A549 (cell line): ENCODE results near the gene PNPLA7.

Source experiments
- BHLHE40 ChIP-seq: IDR thresholded peaks from 2 replicates; pipeline ENCODE4 v1.6.1; 2012; ENCODE audit warnings: low read depth, low read length, inconsistent platforms
- CEBPB ChIP-seq, 2 experiments: fragments of >200 bp in 1 of 2; sonication (Bioruptor Twin) in 1 of 2; formaldehyde crosslinking in 1 of 2; IDR thresholded peaks; 2 replicates each; pipeline ENCODE4 v1.6.1; 2012 to 2016
- CHD2 ChIP-seq: fragments of 150-350 bp; IDR thresholded peaks from 2 replicates; pipeline ENCODE4 v1.6.1; 2014; ENCODE audit warnings: low read length; ENCODE audit not compliant: partially characterized antibody
- CTCF ChIP-seq: fragments of >200 bp; sonication (Bioruptor Twin); formaldehyde crosslinking; IDR thresholded peaks from 3 replicates; pipeline ENCODE4 v1.5.1; 2016
- EP300 ChIP-seq, 2 experiments: fragments of >200 bp; sonication (Bioruptor Twin); formaldehyde crosslinking; IDR thresholded peaks; 2 replicates in 1 of 2; 3 replicates in 1 of 2; pipeline ENCODE4 v1.6.1; 2016 to 2017
- HDAC2 ChIP-seq: fragments of 200-600 bp; sonication (generic); IDR thresholded peaks from 2 replicates; pipeline ENCODE4 v1.6.1; 2016
- HEYL ChIP-seq: fragments of 250-450 bp; sonication (Bioruptor Pico); IDR thresholded peaks from 2 replicates; pipeline ENCODE4 v1.8.0; 2021; ENCODE audit warnings: mild to moderate bottlenecking, moderate library complexity
- HOXB5 ChIP-seq: fragments of 250-450 bp; sonication (Bioruptor Pico); IDR thresholded peaks from 2 replicates; pipeline ENCODE4 v1.5.0; 2020; ENCODE audit warnings: mild to moderate bottlenecking, moderate library complexity
- JUNB ChIP-seq: fragments of >200 bp; sonication (Bioruptor Twin); formaldehyde crosslinking; IDR thresholded peaks from 2 replicates; pipeline ENCODE4 v1.6.1; 2016
- POLR2A ChIP-seq: IDR thresholded peaks from 2 replicates; pipeline ENCODE4 v1.6.1; 2012; ENCODE audit warnings: mild to moderate bottlenecking, low read length
- POLR2AphosphoS2 ChIP-seq: conservative IDR thresholded peaks from 2 replicates; pipeline ENCODE4 v1.6.1; 2012; ENCODE audit warnings: low read length, improper control_type of control experiment, inconsistent platforms
- RAD21 ChIP-seq, 2 experiments: fragments of >200 bp in 1 of 2; sonication (Bioruptor Twin) in 1 of 2; formaldehyde crosslinking in 1 of 2; IDR thresholded peaks in 1 of 2; conservative IDR thresholded peaks in 1 of 2; 2 replicates in 1 of 2; 3 replicates in 1 of 2; pipeline ENCODE4 v1.6.1; 2012 to 2018; ENCODE audit warnings: inconsistent platforms in 1 of 2
- RARB ChIP-seq: fragments of 250-450 bp; sonication (Bioruptor Pico); IDR thresholded peaks from 2 replicates; pipeline ENCODE4 v1.8.0; 2021; ENCODE audit warnings: mild to moderate bottlenecking, moderate library complexity
- REST ChIP-seq: fragments of 200-600 bp; sonication (generic); IDR thresholded peaks from 2 replicates; pipeline ENCODE4 v1.6.1; 2016; ENCODE audit warnings: antibody characterized with exemption, mild to moderate bottlenecking, moderate library complexity

GRCh38 chr9:137598943-137599342 is 48.7 kb upstream of the PNPLA7 start:
- TF ChIP-seq CTCF, result no peak
- no peak for TF ChIP-seq POLR2A
- TF ChIP-seq REST, result no peak
- TF ChIP-seq JUNB, result no peak
- no peak for TF ChIP-seq POLR2AphosphoS2
- no peak for TF ChIP-seq CHD2
- TF ChIP-seq BHLHE40, result no peak
- TF ChIP-seq EP300 (IDR thresholded peaks at IDR 0.05), result no peak
- TF ChIP-seq RARB (CRISPR knock-in tag), result no peak
- TF ChIP-seq HDAC2, result no peak
- no peak for TF ChIP-seq RAD21 (conservative IDR thresholded peaks at IDR 0.05 in 1 of 2, IDR thresholded peaks at IDR 0.05 in 1 of 2)
- TF ChIP-seq CEBPB (IDR thresholded peaks at IDR 0.05), result no peak
- TF ChIP-seq HEYL (CRISPR knock-in tag), result no peak
- no peak for TF ChIP-seq HOXB5 (CRISPR knock-in tag)
